Stomach (tissue), 4 donors: ENCODE measurements around the gene AMPD2.

Experiments
- POLR2AphosphoS5 ChIP-seq, 3 donors: sonication (generic); formaldehyde crosslinking; IDR thresholded peaks; one replicate each; pipeline ENCODE4 v1.6.1; 2016; ENCODE audit warnings: antibody characterized with exemption in 3 of 3
- TF ChIP-seq, protein P1 (sequence below), 7 experiments: fragments of 450-650 bp in 4 of 7; fragments of 200-600 bp in 3 of 7; sonication (generic) in 3 of 7; IDR thresholded peaks; one replicate each; pipeline ENCODE4 v1.5.1; 2016 to 2019; ENCODE audit warnings: antibody characterized with exemption in 7 of 7, control low read depth in 2 of 7, mild to moderate bottlenecking in 1 of 7

- TF ChIP-seq, protein P1, sequence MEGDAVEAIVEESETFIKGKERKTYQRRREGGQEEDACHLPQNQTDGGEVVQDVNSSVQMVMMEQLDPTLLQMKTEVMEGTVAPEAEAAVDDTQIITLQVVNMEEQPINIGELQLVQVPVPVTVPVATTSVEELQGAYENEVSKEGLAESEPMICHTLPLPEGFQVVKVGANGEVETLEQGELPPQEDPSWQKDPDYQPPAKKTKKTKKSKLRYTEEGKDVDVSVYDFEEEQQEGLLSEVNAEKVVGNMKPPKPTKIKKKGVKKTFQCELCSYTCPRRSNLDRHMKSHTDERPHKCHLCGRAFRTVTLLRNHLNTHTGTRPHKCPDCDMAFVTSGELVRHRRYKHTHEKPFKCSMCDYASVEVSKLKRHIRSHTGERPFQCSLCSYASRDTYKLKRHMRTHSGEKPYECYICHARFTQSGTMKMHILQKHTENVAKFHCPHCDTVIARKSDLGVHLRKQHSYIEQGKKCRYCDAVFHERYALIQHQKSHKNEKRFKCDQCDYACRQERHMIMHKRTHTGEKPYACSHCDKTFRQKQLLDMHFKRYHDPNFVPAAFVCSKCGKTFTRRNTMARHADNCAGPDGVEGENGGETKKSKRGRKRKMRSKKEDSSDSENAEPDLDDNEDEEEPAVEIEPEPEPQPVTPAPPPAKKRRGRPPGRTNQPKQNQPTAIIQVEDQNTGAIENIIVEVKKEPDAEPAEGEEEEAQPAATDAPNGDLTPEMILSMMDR (IDR thresholded peaks at IDR 0.05): no peak
- no peak for TF ChIP-seq POLR2AphosphoS5 (IDR thresholded peaks at IDR 0.05)
Measured at GRCh38 chr1:109618661-109619575, 719 bp upstream of the AMPD2 start.
